Activated CD8-positive, alpha-beta memory T cell treated with anti-CD3 and anti-CD28 coated beads, Interleukin-2, amount 50 U/mL, for 24 hours (primary cell): ENCODE measurements around the gene DLEC1.
"Not testable (repeated sequence)": the region's sequence is repeated elsewhere in the genome, so short reads cannot be mapped to it uniquely, and the experiment has no call there.

Source experiments
- DNase-seq: peaks from one replicate; pipeline ENCODE4 v3.0.0-alpha.2; 2020; ENCODE audit errors: extremely low read depth

Gene DLEC1

DNA sequence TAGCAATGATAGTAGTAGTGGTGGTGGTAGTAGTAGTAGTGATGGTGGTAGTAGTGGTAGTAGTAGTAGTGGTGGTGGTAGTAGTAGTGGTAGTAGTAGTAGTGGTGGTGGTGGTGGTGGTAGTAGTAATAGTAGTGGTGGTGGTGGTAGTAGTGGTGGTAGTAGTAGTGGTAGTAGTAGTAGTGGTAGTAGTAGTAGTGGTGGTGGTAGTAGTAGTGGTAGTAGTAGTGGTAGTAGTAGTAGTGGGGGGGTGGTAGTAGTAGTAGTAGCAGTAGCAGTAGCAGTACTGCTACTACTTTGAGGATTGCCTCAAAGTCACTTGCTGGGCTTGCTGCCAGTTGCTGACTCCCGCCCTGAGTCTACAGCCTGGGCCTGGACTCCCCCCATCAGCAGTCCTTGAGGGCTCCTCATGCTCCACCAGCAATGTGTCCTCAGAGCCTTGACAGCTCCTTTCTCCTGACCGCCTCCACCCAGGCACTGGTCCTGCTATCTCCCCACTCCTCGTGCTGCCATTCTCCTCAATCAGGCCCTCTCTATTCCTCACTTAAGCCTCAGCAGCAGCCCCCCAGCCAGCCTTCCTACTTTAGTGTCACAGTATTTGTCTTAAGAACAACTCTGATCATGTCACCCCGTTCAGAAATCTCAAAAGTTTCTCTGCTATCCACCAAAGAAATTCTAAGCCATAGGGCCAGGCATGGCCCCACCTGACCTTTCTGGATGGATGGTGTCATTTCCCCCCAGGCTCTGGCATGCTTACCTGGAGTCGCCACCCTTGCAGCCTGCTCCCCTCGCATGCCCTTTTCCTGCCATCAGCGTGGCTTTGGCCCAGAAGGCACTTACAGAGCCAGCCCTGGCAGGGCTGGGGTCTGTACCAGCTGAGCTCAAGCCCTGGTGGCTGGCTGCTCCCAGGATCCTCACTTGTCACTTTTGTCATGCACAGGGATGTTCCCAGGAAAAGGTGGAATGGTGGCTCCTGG, 45.6 kb downstream of the DLEC1 start:
- DNase-seq, result no peak

- DNase-seq, result no peak
Measured at GRCh38 chr3:38085311-38085942, 46.4 kb downstream of the DLEC1 start.

- DNase-seq, result no peak
Measured at GRCh38 chr3:38085943-38086324, 46.9 kb downstream of the DLEC1 start.

GRCh38 chr3:38086496-38086895, 47.5 kb downstream of the DLEC1 start:
- no peak for DNase-seq

GRCh38 chr3:38087278-38087677, 48.3 kb downstream of the DLEC1 start:
- DNase-seq, result not testable (repeated sequence)

GRCh38 chr3:38088126-38089078, 49.4 kb downstream of the DLEC1 start:
- DNase-seq, result no peak

GRCh38 chr3:38089163-38089562, 50.2 kb downstream of the DLEC1 start:
- DNase-seq, result no peak

DNA sequence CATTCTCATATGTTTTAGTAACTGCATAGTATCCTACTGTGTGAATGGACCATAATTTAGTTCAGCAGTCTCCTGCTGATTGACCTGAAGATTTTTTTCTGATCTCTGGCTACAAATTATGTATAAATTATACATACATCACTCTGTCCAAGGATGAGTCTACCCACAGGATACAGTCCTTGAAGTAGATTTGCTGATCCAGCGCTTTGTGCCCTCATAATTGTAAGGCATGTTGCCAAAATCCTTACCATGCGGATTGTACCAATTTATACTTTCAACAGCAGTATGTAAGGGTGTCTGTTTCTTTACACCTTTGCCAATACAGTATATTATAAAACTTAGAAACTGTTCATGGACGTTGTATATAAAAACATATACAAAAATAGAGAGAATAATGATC, 51.4 kb downstream of the DLEC1 start:
- no peak for DNase-seq

- no peak for DNase-seq
Measured at GRCh38 chr3:38094999-38095398, 56.0 kb downstream of the DLEC1 start.

GRCh38 chr3:38095669-38096483, 56.9 kb downstream of the DLEC1 start:
- no peak for DNase-seq

- DNase-seq, result no peak
Measured at GRCh38 chr3:38097446-38098375, 58.7 kb downstream of the DLEC1 start.

GRCh38 chr3:38098376-38098723, 59.3 kb downstream of the DLEC1 start:
- DNase-seq, result no peak

GRCh38 chr3:38099518-38099917, 60.5 kb downstream of the DLEC1 start:
- DNase-seq, result no peak

DNA sequence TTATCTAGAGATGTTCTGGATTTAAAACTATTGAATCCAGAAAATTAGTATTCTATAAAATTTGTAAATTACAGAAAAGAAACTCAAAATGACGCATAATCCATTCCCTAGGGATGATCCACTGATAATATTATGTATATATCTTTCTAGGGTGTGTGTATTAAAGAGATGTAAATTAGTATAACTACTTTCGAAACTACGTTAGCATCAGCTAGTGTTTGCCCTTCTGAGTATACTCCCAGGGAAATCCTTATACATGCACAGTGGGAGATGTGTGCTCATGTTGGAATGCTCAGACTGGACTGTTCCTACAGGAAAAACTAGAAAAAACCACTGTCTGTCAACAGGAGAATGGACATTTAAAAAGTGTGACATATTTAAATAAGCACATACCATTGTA, 61.5 kb downstream of the DLEC1 start:
- no peak for DNase-seq

DNA sequence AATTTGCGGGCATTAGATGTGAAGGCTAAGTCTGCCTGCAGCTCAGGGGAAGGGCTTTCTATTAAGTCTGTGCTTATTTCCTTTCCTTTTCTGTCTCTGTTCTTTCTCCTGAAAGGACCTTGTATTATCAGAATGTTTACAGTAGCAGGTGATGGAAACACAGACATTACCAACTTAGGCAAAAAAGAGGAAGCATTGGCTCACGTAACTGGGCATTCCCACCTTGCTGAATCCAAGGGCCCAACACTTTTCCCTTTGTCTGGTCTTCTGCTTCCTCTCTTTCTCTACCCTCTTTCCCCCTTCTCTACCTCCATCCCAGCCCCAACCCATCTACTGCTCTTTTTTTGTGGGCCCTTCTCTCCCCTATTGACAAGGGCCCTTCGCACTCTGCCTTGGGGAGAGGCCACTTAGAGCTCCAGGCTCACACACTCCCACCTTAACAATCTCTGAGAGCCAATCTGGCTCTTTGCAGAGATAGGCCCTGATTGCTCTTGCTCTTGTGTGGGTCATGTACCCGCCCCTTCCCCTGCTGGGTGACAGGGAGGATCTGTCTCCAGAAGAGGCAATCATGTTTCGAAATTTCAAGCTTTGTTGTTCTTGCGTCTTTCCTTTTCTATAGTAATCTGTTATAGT, 62.9 kb downstream of the DLEC1 start:
- no peak for DNase-seq

- DNase-seq, result no peak
Measured at GRCh38 chr3:38102444-38102814, 63.4 kb downstream of the DLEC1 start.

DNA sequence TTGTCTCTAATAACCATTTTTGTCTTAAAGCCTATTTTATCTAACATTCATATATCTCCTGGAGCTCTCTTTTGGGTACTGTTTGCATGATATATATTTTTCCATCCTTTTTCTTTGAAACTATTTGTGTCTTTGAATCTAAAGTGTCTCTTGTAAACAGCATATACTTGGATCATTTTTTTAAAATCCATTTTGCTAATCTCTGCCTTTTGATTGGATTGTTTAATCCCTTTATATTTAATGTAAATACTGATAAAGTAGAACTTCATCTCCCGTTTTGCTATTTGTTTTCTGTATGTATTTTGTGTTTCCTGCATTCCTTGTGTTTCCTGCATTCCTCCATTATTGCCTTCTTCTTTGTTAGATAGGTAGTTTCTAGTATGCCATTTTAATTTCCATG, 66.5 kb downstream of the DLEC1 start:
- DNase-seq, result no peak

DNA sequence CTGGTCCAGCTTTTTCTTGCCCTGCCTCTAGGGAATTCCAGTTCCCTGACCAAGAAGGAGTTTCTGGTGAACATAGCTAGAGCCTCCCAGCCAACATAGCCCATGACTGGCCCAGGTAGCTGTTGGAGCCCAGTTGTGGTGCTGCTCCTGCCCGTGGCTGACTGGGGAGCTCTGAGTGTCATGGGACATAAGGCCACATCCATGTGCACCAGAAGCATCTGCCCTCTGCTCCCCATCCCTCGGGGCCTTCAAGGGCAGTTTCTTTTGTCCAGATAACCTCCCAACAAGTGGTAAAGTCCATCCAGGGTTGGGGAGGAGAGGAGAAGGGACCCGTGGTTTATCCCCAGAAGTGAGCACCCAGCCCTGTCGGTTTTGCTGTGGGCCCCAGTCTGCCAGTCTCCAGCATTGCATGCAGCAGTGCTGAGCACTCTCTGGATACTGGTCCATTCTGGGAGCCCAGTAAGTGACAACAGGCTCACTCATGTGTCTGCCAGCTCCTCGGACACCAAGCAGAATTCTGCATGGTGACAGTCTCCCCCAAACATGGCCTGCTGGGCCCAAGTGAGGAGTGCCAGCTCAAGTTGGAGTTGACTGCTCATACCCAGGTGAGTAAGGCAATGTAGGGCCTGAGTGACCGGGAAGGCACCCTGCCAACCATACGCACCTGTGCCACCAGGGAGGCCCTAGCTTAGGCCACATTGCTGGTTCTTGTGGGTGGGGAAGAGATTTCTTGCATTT, 69.1 kb downstream of the DLEC1 start:
- DNase-seq, result no peak
